Natural killer cell (primary cell): Measurements from ENCODE around the gene ZNF813. TPM values are rescaled to one million over a fixed set of nuclear protein-coding genes. Genes with fewer than 3 reads are reported as not detected.
"Not testable (repeated sequence)": the region's sequence is repeated elsewhere in the genome, so short reads cannot be mapped to it uniquely, and the experiment has no call there.

Experiments used
- ATAC-seq, 3 donors: fragments of 150-1000 bp in 2 of 3; fragments of 200-7000 bp in 1 of 3; cut with Tn5 transposase; 1 replicate in 1 of 3; 2 replicates in 2 of 3; pipeline ENCODE4 v1.10.0; 2021; ENCODE audit warnings: mild to moderate bottlenecking in 2 of 3, moderate library complexity in 2 of 3
- DNase-seq, 2 donors: peaks; one replicate each; pipeline versions ENCODE4 v3.0.0 to v3.0.0-alpha.2; 2013 to 2021; ENCODE audit warnings: mixed read lengths in 1 of 2
- H3K27ac ChIP-seq: one replicate; pipeline ENCODE4 v1.5.1; 2013; ENCODE audit warnings: mild to moderate bottlenecking, low read length
- H3K27me3 ChIP-seq: one replicate; pipeline ENCODE4 v1.6.1; 2013; ENCODE audit warnings: low read length; ENCODE audit not compliant: control insufficient read depth, insufficient read depth
- H3K36me3 ChIP-seq: one replicate; pipeline ENCODE4 v1.6.1; 2013; ENCODE audit warnings: low read length; ENCODE audit not compliant: control insufficient read depth, insufficient read depth
- H3K4me1 ChIP-seq: one replicate; pipeline ENCODE4 v1.6.1; 2013; ENCODE audit warnings: low read length; ENCODE audit not compliant: control insufficient read depth, insufficient read depth
- H3K4me3 ChIP-seq: one replicate; pipeline ENCODE4 v1.5.1; 2013; ENCODE audit warnings: low read length
- H3K9me3 ChIP-seq: one replicate; pipeline ENCODE4 v1.6.1; 2013; ENCODE audit warnings: low read length; ENCODE audit not compliant: control insufficient read depth, insufficient read depth
- H3K27ac Mint-ChIP-seq, 2 donors: one replicate each; pipeline ENCODE4 v1.8.0; 2022; ENCODE audit warnings: mild to moderate bottlenecking in 2 of 2, mixed read lengths in 2 of 2, moderate library complexity in 1 of 2
- H3K27me3 Mint-ChIP-seq, 2 donors: one replicate each; pipeline ENCODE4 v1.8.0; 2022; ENCODE audit warnings: low read depth in 2 of 2, mixed read lengths in 2 of 2
- H3K36me3 Mint-ChIP-seq: one replicate; pipeline ENCODE4 v1.8.0; 2022; ENCODE audit warnings: mixed read lengths
- H3K4me1 Mint-ChIP-seq, 2 donors: one replicate each; pipeline ENCODE4 v1.8.0; 2022; ENCODE audit warnings: mixed read lengths in 2 of 2
- H3K4me3 Mint-ChIP-seq: one replicate; pipeline ENCODE4 v1.8.0; 2022; ENCODE audit warnings: mild to moderate bottlenecking, moderate library complexity, mixed read lengths
- H3K9me3 Mint-ChIP-seq, 2 donors: one replicate each; pipeline ENCODE4 v1.8.0; 2022; ENCODE audit warnings: mixed read lengths in 2 of 2
- CTCF ChIP-seq: fragments of 200-600 bp; IDR thresholded peaks from one replicate; pipeline ENCODE4 v1.8.0; 2022; ENCODE audit warnings: antibody characterized with exemption
- WGBS: methylation state at CpG from one replicate; pipeline ENCODE4 v1.1.7; 2013; ENCODE audit warnings: missing lambda C conversion rate; ENCODE audit not compliant: insufficient coverage; 5-methylcytosine and 5-hydroxymethylcytosine counted together
- intact Hi-C: fragments of 100-400 bp; cut with micrococcal nuclease; formaldehyde crosslinking; loops from one replicate; pipeline ENCODE4 v1.14.2; 2022
- total RNA-seq, 4 donors: library from RNA; stranded (reverse); fragments of 120-200 nt in 1 of 4; gene quantifications; one replicate each; pipeline versions ENCODE4 v1.2.3 to v1.2.4, GENCODE V29; 2013 to 2022

Gene ZNF813
- total RNA-seq, 3 donors from 2014 or later (not counting 1 experiment from before 2014, with no cell fraction given), result 2.5 to 5.0 (median 3.1) TPM

- 16% methylated on average over 16 of the region's 19 CpGs for WGBS
- H3K4me1 ChIP-seq, result peaks cover 10% of the 10 kb centered on the region
- H3K4me3 ChIP-seq, result no peak overlapping the region
- Mint-ChIP-seq H3K9me3 (peaks cover 18 to 20% of the 10 kb centered on the region in 2 donors), H3K4me3 (no peak overlapping the region), H3K36me3 (peaks cover 29% of the 10 kb centered on the region), H3K27ac (no peak overlapping the region), H3K27me3 (peaks cover 15 to 18% of the 10 kb centered on the region in 2 donors), H3K4me1 (peaks cover 4 to 16% of the 10 kb centered on the region in 2 donors)
- no peak overlapping the region for H3K27ac ChIP-seq
- H3K36me3 ChIP-seq, result no peaks in the 10 kb centered on the region
- intact Hi-C loops, result loop anchor here (10.0 kb wide), 1 partner anchor 268 kb away; the partner anchor contains the start of gene ZNF665
- no peaks in the 10 kb centered on the region for H3K27me3 ChIP-seq
- no peak for TF ChIP-seq CTCF
- H3K9me3 ChIP-seq, result peaks cover 35% of the 10 kb centered on the region
- DNase-seq, result peak in 1 of 2 donors; percentile 17
- ATAC-seq, result no peak
These were observed 4.3 kb upstream of the ZNF813 start for GRCh38 chr19:53463263-53463662.

- H3K4me1 ChIP-seq, result peaks cover 14% of the 10 kb centered on the region
- Mint-ChIP-seq H3K36me3 (peaks cover 14% of the 10 kb centered on the region), H3K4me3 (peak overlapping the region; percentile 88), H3K27ac (peak overlapping the region; percentile 79 to 87), H3K9me3 (peaks cover 6 to 7% of the 10 kb centered on the region in 2 donors), H3K4me1 (peaks cover 28 to 33% of the 10 kb centered on the region in 2 donors), H3K27me3 (peaks cover 15 to 18% of the 10 kb centered on the region in 2 donors)
- peak overlapping the region; percentile 63 for H3K4me3 ChIP-seq
- WGBS, result 11% methylated on average over 27 of the region's 31 CpGs
- peak in 1 of 2 donors; percentile 7 for DNase-seq
- intact Hi-C loops, result loop anchor here (2.0 to 10.0 kb wide), 2 partner anchors 36 to 272 kb away; partner anchors contain the start of genes ZNF665 and ZNF761
- peaks cover 11% of the 10 kb centered on the region for H3K9me3 ChIP-seq
- ATAC-seq, result peak; percentile 6 to 21 (median 15)
- TF ChIP-seq CTCF, result no peak
- no peak overlapping the region for H3K27ac ChIP-seq
- no peaks in the 10 kb centered on the region for H3K36me3 ChIP-seq
- no peaks in the 10 kb centered on the region for H3K27me3 ChIP-seq
These were observed 628 bp upstream of the ZNF813 start for GRCh38 chr19:53466726-53467484.

GRCh38 chr19:53468628-53469027 is 1.1 kb downstream of the ZNF813 start:
- DNase-seq, H3K27me3 ChIP-seq, H3K36me3 Mint-ChIP-seq, H3K4me3 ChIP-seq, H3K27ac ChIP-seq, H3K36me3 ChIP-seq, H3K9me3 ChIP-seq, H3K9me3 Mint-ChIP-seq, ATAC-seq: not testable (repeated sequence)
- intact Hi-C loops, result loop anchor here (10.0 kb wide), 1 partner anchor 274 kb away; the partner anchor contains the start of gene ZNF665
- H3K4me1 Mint-ChIP-seq, result peaks cover 25 to 32% of the 10 kb centered on the region in 2 donors
- peak overlapping the region; percentile 88 for H3K4me3 Mint-ChIP-seq
- peak overlapping the region; percentile 79 to 87 for H3K27ac Mint-ChIP-seq
- H3K4me1 ChIP-seq, result peaks cover 14% of the 10 kb centered on the region
- 57% methylated on average over 6 of the region's 8 CpGs for WGBS
- peaks cover 4 to 10% of the 10 kb centered on the region in 2 donors for H3K27me3 Mint-ChIP-seq

GRCh38 chr19:53471916-53472315 is 4.4 kb downstream of the ZNF813 start:
- Histone ChIP-seq H3K36me3 (no peaks in the 10 kb centered on the region), H3K27me3 (no peaks in the 10 kb centered on the region), H3K4me1 (peaks cover 9% of the 10 kb centered on the region), H3K27ac (no peak overlapping the region), H3K9me3 (peaks cover 15% of the 10 kb centered on the region), H3K4me3 (no peak overlapping the region)
- Mint-ChIP-seq H3K9me3 (no peaks in the 10 kb centered on the region), H3K4me1 (peaks cover 29 to 37% of the 10 kb centered on the region in 2 donors), H3K36me3 (no peaks in the 10 kb centered on the region), H3K27me3 (no peaks in the 10 kb centered on the region), H3K4me3 (no peak overlapping the region), H3K27ac (no peak overlapping the region)
- no peak for ATAC-seq
- intact Hi-C loops, result no loop called here
- no peak for TF ChIP-seq CTCF
- 88% methylated on average over 7 of the region's 7 CpGs for WGBS
- no peak for DNase-seq

GRCh38 chr19:53474832-53475231 is 7.3 kb downstream of the ZNF813 start:
- ATAC-seq, H3K27ac ChIP-seq, H3K27me3 ChIP-seq, H3K4me3 Mint-ChIP-seq, H3K27me3 Mint-ChIP-seq, H3K4me3 ChIP-seq, DNase-seq, intact Hi-C loops, H3K9me3 Mint-ChIP-seq, H3K4me1 ChIP-seq: not testable (repeated sequence)
- Histone ChIP-seq H3K36me3 (peaks cover 12% of the 10 kb centered on the region), H3K9me3 (peaks cover 42% of the 10 kb centered on the region)
- H3K4me1 Mint-ChIP-seq, result peaks cover 11 to 20% of the 10 kb centered on the region in 2 donors
- 12% methylated on average over 1 of the region's 1 CpG for WGBS
- H3K36me3 Mint-ChIP-seq, result peaks cover 17% of the 10 kb centered on the region
- H3K27ac Mint-ChIP-seq, result peak overlapping the region in 1 of 2 donors; percentile 9
